ENCODE results near the gene DDX28.
"Not testable (repeated sequence)": the region's sequence is repeated elsewhere in the genome, so short reads cannot be mapped to it uniquely, and the experiment has no call there.

GRCh38 chr16:67972285-67972684, 50.7 kb downstream of the DDX28 start:
- TF ChIP-seq CTCF, POLR2A (IDR thresholded peaks at IDR 0.05): not testable (repeated sequence)
